Adrenal gland (tissue), 12 donors: ENCODE results near the gene KLK10. TPM values are rescaled to one million over a fixed set of nuclear protein-coding genes. Genes with fewer than 3 reads are reported as not detected.

ENCODE experiments used
- DNase-seq, 7 donors: peaks; one replicate each; pipeline ENCODE4 v3.0.0-alpha.2; 2019 to 2020
- H3K27ac ChIP-seq, 5 donors: fragments of 200-600 bp; sonication (generic) in 4 of 5; 1 replicate in 3 of 5; 2 replicates in 2 of 5; pipeline versions ENCODE4 v1.5.1 to v1.8.0; 2016 to 2020; ENCODE audit warnings: mild to moderate bottlenecking in 1 of 5
- H3K27me3 ChIP-seq: fragments of 200-600 bp; 2 replicates; pipeline ENCODE4 v1.8.0; 2021
- H3K36me3 ChIP-seq, 2 donors: fragments of 200-600 bp; replicated peaks in 1 of 2; 1 replicate in 1 of 2; 2 replicates in 1 of 2; pipeline versions ENCODE4 v1.5.1 to v1.8.0; 2018 to 2022
- H3K4me1 ChIP-seq, 2 donors: fragments of 200-600 bp; replicated peaks in 1 of 2; 1 replicate in 1 of 2; 2 replicates in 1 of 2; pipeline versions ENCODE4 v1.5.1 to v1.8.0; 2018 to 2021
- H3K4me3 ChIP-seq, 4 donors: fragments of 200-600 bp; sonication (generic) in 3 of 4; one replicate each; pipeline ENCODE4 v1.5.1; 2016 to 2018
- H3K9me3 ChIP-seq, 3 donors: fragments of 200-600 bp; sonication (generic) in 1 of 3; replicated peaks in 1 of 3; 1 replicate in 2 of 3; 2 replicates in 1 of 3; pipeline versions ENCODE4 v1.5.1 to v1.8.0; 2016 to 2021
- CTCF ChIP-seq, 6 experiments: fragments of 450-650 bp in 4 of 6; fragments of 200-600 bp in 2 of 6; sonication (generic) in 1 of 6; IDR thresholded peaks; 1 replicate in 5 of 6; 2 replicates in 1 of 6; pipeline versions ENCODE4 v1.5.1 to v1.8.0; 2016 to 2021; ENCODE audit warnings: antibody characterized with exemption in 6 of 6, mild to moderate bottlenecking in 2 of 6, moderate library complexity in 1 of 6
- POLR2A ChIP-seq, 2 donors: fragments of 450-650 bp; IDR thresholded peaks; one replicate each; pipeline ENCODE4 v1.6.1; 2017; ENCODE audit warnings: antibody characterized with exemption in 2 of 2, mild to moderate bottlenecking in 2 of 2, moderate library complexity in 1 of 2
- WGBS, 4 donors: extraction: QIAGEN DNeasy Blood & Tissue Kit in 2 of 4; methylation state at CpG; one replicate each; pipeline versions ENCODE4 v1.1.5 to v1.1.7; 2013 to 2017; 5-methylcytosine and 5-hydroxymethylcytosine counted together
- intact Hi-C, 2 donors: fragments of 100-400 bp; cut with DNase I; formaldehyde crosslinking; loops; one replicate each; pipeline versions ENCODE4 v1.14.1 to v1.15.0; 2022 to 2023
- polyA plus RNA-seq, 3 donors: library from polyadenylated mRNA; stranded (reverse); fragments of 200-250 nt in 2 of 3; fragments of 350-450 nt in 1 of 3; fragmentation: Illumina TruSeq in 1 of 3; extraction: RNeasy Lipid Tissue Mini Kit (QIAGEN cat#74804) in 1 of 3; gene quantifications; one replicate each; pipeline ENCODE4 v1.2.3, GENCODE V29; 2013 to 2014
- total RNA-seq, 9 donors: library from RNA; depleted of rRNA in 4 of 9; stranded (reverse); fragments of >200 nt in 4 of 9; fragments of 120-200 nt in 1 of 9; fragmentation: NEBNext Ultra II Directional in 1 of 9; extraction: Animal tissue kit (Norgen Biotek cat#: 25700) in 1 of 9; gene quantifications; one replicate each; pipeline versions ENCODE4 v1.1.0 to v1.2.4, GENCODE V29; 2013 to 2023
- donor health status: healthy with polysubstance abuse.
- donor health status: Bipolar disorder and iron deficiency.
- donor health status: DM: yes; HTN: yes; CAD: no.
- donor health status: DM: no; HTN: no; CAD: no.
- donor health status: DM: no; HTN: no; CAD: no.
- donor health status: DM: yes; HTN: yes; CAD: no.

KLK10 gene
- total and polyA plus RNA-seq, 12 donors: 0.23 to 1.4 (median 0.38) TPM; not detected in 6

GRCh38 chr19:51007488-51007887 is 12.0 kb downstream of the KLK10 start:
- no peak overlapping the region for H3K27ac ChIP-seq
- TF ChIP-seq POLR2A (IDR thresholded peaks at IDR 0.05) (no peak), CTCF (IDR thresholded peaks at IDR 0.05) (no peak)
- no peaks in the 10 kb centered on the region for H3K9me3 ChIP-seq
- intact Hi-C loops: no loop called here
- no peaks in the 10 kb centered on the region for H3K36me3 ChIP-seq
- H3K4me1 ChIP-seq: no peaks in the 10 kb centered on the region
- no peak overlapping the region for H3K4me3 ChIP-seq
- 72 to 83% (median 75%) methylated on average over 3 of the region's 3 CpGs for WGBS, 4 donors
- H3K27me3 ChIP-seq: peaks cover 14% of the 10 kb centered on the region
- no peak for DNase-seq

GRCh38 chr19:51006406-51006805 is 13.1 kb downstream of the KLK10 start:
- Histone ChIP-seq H3K36me3 (no peaks in the 10 kb centered on the region), H3K4me1 (no peaks in the 10 kb centered on the region), H3K9me3 (no peaks in the 10 kb centered on the region), H3K27me3 (peaks cover 12% of the 10 kb centered on the region), H3K4me3 (no peak overlapping the region), H3K27ac (no peak overlapping the region)
- 19 to 48% (median 41%) methylated on average over 3 to 8 of the region's 8 CpGs for WGBS, 4 donors
- no peak for DNase-seq
- TF ChIP-seq CTCF (IDR thresholded peaks at IDR 0.05): no peak
- intact Hi-C loops: no loop called here

GRCh38 chr19:51005248-51005647 is 14.3 kb downstream of the KLK10 start:
- DNase-seq: no peak
- Histone ChIP-seq H3K36me3 (no peaks in the 10 kb centered on the region), H3K27me3 (peaks cover 21% of the 10 kb centered on the region), H3K9me3 (no peaks in the 10 kb centered on the region), H3K4me3 (no peak overlapping the region), H3K27ac (no peak overlapping the region), H3K4me1 (no peaks in the 10 kb centered on the region)
- no peak for TF ChIP-seq CTCF (IDR thresholded peaks at IDR 0.05)
- no peak for TF ChIP-seq POLR2A (IDR thresholded peaks at IDR 0.05)
- 69 to 93% (median 81%) methylated on average over 1 of the region's 1 CpG for WGBS, 4 donors
- intact Hi-C loops: no loop called here

GRCh38 chr19:51003316-51003715 is 16.2 kb downstream of the KLK10 start:
- H3K27me3 ChIP-seq: peaks cover 28% of the 10 kb centered on the region
- H3K4me3 ChIP-seq: no peak overlapping the region
- no peak for DNase-seq
- 69 to 84% (median 74%) methylated on average over 6 to 7 of the region's 7 CpGs for WGBS, 4 donors
- intact Hi-C loops: no loop called here
- no peaks in the 10 kb centered on the region for H3K9me3 ChIP-seq
- no peaks in the 10 kb centered on the region for H3K36me3 ChIP-seq
- H3K27ac ChIP-seq: no peak overlapping the region
- TF ChIP-seq CTCF (IDR thresholded peaks at IDR 0.05) (no peak), POLR2A (IDR thresholded peaks at IDR 0.05) (no peak)
- no peaks in the 10 kb centered on the region for H3K4me1 ChIP-seq
